AG09309 (cell line): ENCODE data around the gene PRRT2.
A peak's percentile ranks its signal among the peaks of the same experiment; 100 is the strongest.

Experiments used
- DNase-seq: peaks from one replicate; pipeline ENCODE4 v3.0.0-alpha.2; 2010; ENCODE audit warnings: low read depth
- H3K4me3 ChIP-seq: 2 replicates; pipeline ENCODE4 v1.5.1; 2011; ENCODE audit warnings: mild to moderate bottlenecking, low read depth, low read length, moderate library complexity; ENCODE audit not compliant: control insufficient read depth
- CTCF ChIP-seq: IDR thresholded peaks from 2 replicates; pipeline ENCODE4 v1.5.1; 2011; ENCODE audit warnings: mild to moderate bottlenecking, low read depth, low read length, inconsistent platforms; ENCODE audit not compliant: insufficient read depth, control insufficient read depth; ENCODE audit errors: missing control alignments

The PRRT2 gene

DNA sequence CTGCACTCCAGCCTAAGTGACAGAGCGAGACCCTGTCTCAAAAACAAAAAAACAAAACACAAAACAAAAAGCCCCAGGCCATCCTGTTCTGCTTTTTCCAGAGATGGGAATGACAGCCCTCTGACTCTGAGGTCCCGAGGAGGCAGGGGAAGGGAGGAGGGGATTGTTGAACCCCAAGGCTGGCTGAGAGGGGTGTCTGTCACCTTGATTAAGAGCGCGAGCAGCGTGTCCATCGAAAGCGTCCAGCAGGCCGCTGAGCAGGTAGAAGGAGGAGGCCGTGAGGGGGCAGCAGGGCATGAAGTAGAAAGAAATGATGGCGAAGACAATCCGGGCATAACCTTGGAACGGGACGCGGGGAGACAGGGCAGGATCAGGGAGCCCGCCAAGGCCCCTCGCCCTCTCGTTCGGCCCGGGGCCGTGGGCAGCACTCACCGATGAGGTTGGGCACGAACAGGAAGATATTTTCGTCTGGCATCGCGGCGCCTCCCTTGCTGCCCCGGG lies 50.4 kb downstream of the PRRT2 start:
- peak overlapping the region; percentile 79 for H3K4me3 ChIP-seq
- TF ChIP-seq CTCF, result peak; percentile 33
- no peak for DNase-seq

- H3K4me3 ChIP-seq, result peak within 1 kb of the TSS; percentile 79
- peak; percentile 77 for TF ChIP-seq CTCF
- peak; percentile 91 for DNase-seq
Observed at GRCh38 chr16:29862884-29863668, 51.1 kb downstream of the PRRT2 start, which contains the start of gene CDIPT. TSS of gene CDIPT (minus strand) at chr16:29863226. CDS start at chr16:29862857, 369 bp downstream.

DNA sequence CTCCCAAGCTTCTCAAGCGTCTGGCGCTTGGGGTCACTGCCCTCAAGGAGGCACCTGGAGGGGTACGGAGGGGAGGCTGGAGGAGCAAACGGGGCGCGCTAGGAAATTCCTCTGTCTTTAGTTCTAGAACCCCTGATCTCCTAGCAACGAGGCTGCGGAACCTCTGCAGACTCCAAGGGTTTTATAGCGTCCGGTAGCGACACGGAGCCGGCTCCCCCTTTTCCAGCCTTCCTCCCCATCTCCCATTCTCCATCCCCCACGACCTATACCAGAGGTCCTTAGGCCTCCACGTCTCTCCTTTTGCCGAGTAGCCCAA lies 51.6 kb downstream of the PRRT2 start:
- DNase-seq, result no peak
- peak overlapping the region; percentile 22 for H3K4me3 ChIP-seq
- TF ChIP-seq CTCF, result no peak

DNA sequence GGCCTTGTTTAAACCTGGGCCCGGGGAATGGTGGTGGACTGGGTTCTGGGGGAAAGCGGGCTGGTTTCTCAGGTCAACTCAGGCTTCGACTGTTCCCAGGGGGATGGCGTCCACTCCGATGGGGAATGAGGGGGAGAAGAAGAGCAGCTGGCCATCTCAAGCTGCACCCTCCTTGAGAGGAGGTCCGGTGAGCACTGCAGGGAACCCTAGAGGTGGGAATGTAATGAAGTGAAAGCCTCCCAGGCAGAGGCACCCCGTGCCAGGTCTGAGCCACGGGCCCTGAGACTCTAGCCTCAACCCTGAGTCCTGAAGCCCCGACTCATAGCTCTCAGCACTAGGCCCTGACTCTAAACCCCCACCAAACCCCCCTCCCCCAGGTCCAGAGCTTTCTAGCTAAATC lies 52.2 kb downstream of the PRRT2 start:
- H3K4me3 ChIP-seq, result no peak overlapping the region
- DNase-seq, result no peak
- no peak for TF ChIP-seq CTCF
